MM.1S (cell line): ENCODE measurements around the gene AUP1.

Experiments
- DNase-seq: peaks from one replicate; pipeline ENCODE4 v3.0.0-alpha.2; 2015
- H2AFZ ChIP-seq: fragments of 300-600 bp; sonication (generic); 2 replicates; pipeline ENCODE4 v1.6.0; 2016; ENCODE audit warnings: antibody characterized with exemption, low read length
- H3F3A ChIP-seq: fragments of 300-600 bp; sonication (generic); 2 replicates; pipeline ENCODE4 v1.6.1; 2016; ENCODE audit warnings: mild to moderate bottlenecking, antibody characterized with exemption, low read length, moderate library complexity, mixed read lengths; ENCODE audit not compliant: insufficient read depth
- H3K27ac ChIP-seq: fragments of 300-600 bp; sonication (generic); 2 replicates; pipeline ENCODE4 v1.5.1; 2016; ENCODE audit warnings: mild to moderate bottlenecking, low read length
- H3K27me3 ChIP-seq: fragments of 300-600 bp; sonication (generic); replicated peaks from 2 replicates; pipeline ENCODE4 v1.6.0; 2016; ENCODE audit warnings: low read length; ENCODE audit not compliant: insufficient read depth
- H3K36me3 ChIP-seq: fragments of 300-600 bp; sonication (generic); replicated peaks from 2 replicates; pipeline ENCODE4 v1.6.1; 2016; ENCODE audit warnings: mild to moderate bottlenecking, low read length, mixed read lengths; ENCODE audit not compliant: insufficient read depth
- H3K4me1 ChIP-seq: fragments of 300-600 bp; sonication (generic); 2 replicates; pipeline ENCODE4 v1.6.1; 2016; ENCODE audit warnings: low read length, mixed read lengths
- H3K4me2 ChIP-seq: fragments of 300-600 bp; sonication (generic); 2 replicates; pipeline ENCODE4 v1.6.0; 2016; ENCODE audit warnings: low read depth, low read length
- H3K4me3 ChIP-seq: fragments of 300-600 bp; sonication (generic); 2 replicates; pipeline ENCODE4 v1.5.1; 2016; ENCODE audit warnings: low read length, mixed read lengths
- H3K79me2 ChIP-seq: fragments of 300-600 bp; sonication (generic); 2 replicates; pipeline ENCODE4 v1.6.1; 2016; ENCODE audit warnings: mixed run types, low read length, mixed read lengths
- H3K9ac ChIP-seq: fragments of 300-600 bp; sonication (generic); 2 replicates; pipeline ENCODE4 v1.6.1; 2016; ENCODE audit warnings: low read length, mixed read lengths
- H3K9me2 ChIP-seq: fragments of 300-600 bp; sonication (generic); replicated peaks from 2 replicates; pipeline ENCODE4 v1.6.1; 2016; ENCODE audit warnings: mild to moderate bottlenecking, low read length, mixed read lengths; ENCODE audit not compliant: insufficient read depth
- H3K9me3 ChIP-seq: fragments of 300-600 bp; sonication (generic); replicated peaks from 2 replicates; pipeline ENCODE4 v1.6.1; 2016; ENCODE audit warnings: mild to moderate bottlenecking, low read length, mixed read lengths; ENCODE audit not compliant: insufficient read depth
- H4K20me1 ChIP-seq: fragments of 300-600 bp; sonication (generic); 2 replicates; pipeline ENCODE4 v1.6.1; 2016; ENCODE audit warnings: mild to moderate bottlenecking, low read length, moderate library complexity, mixed read lengths; ENCODE audit not compliant: insufficient read depth
- EZH2 ChIP-seq: fragments of 300-600 bp; sonication (generic); optimal IDR thresholded peaks from 2 replicates; pipeline ENCODE3; 2017; ENCODE audit warnings: low read depth, mild to moderate bottlenecking, antibody characterized with exemption, low read length, mixed read lengths
- EZH2phosphoT487 ChIP-seq: fragments of 300-600 bp; sonication (generic); IDR thresholded peaks from 2 replicates; pipeline ENCODE4 v1.6.1; 2018; ENCODE audit warnings: antibody characterized with exemption, low read length
- TF ChIP-seq, protein P1 (sequence below): fragments of 300-600 bp; sonication (generic); IDR thresholded peaks from 2 replicates; pipeline ENCODE4 v1.5.1; 2016; ENCODE audit warnings: antibody characterized with exemption, low read length, mixed read lengths

Gene AUP1

GRCh38 chr2:74501335-74502071 is 28.0 kb downstream of the AUP1 start:
- Histone ChIP-seq H4K20me1 (no peaks in the 10 kb centered on the region), H3K9me3 (no peaks in the 10 kb centered on the region), H3K79me2 (peaks cover 6% of the 10 kb centered on the region), H3K4me3 (no peak overlapping the region), H3K9me2 (no peaks in the 10 kb centered on the region), H3K9ac (no peak overlapping the region), H2AFZ (no peak overlapping the region), H3F3A (0 out of 2 replicates have a peak, but pooled peaks cover 14% of the 10 kb centered on the region), H3K4me1 (peaks cover 7% of the 10 kb centered on the region), H3K27ac (no peak overlapping the region), H3K27me3 (peaks cover 25% of the 10 kb centered on the region), H3K4me2 (no peak overlapping the region), H3K36me3 (no peaks in the 10 kb centered on the region)
- TF ChIP-seq EZH2phosphoT487 (no peak), EZH2 (no peak)
- TF ChIP-seq, protein P1, sequence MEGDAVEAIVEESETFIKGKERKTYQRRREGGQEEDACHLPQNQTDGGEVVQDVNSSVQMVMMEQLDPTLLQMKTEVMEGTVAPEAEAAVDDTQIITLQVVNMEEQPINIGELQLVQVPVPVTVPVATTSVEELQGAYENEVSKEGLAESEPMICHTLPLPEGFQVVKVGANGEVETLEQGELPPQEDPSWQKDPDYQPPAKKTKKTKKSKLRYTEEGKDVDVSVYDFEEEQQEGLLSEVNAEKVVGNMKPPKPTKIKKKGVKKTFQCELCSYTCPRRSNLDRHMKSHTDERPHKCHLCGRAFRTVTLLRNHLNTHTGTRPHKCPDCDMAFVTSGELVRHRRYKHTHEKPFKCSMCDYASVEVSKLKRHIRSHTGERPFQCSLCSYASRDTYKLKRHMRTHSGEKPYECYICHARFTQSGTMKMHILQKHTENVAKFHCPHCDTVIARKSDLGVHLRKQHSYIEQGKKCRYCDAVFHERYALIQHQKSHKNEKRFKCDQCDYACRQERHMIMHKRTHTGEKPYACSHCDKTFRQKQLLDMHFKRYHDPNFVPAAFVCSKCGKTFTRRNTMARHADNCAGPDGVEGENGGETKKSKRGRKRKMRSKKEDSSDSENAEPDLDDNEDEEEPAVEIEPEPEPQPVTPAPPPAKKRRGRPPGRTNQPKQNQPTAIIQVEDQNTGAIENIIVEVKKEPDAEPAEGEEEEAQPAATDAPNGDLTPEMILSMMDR, result no peak
- DNase-seq, result no peak

DNA sequence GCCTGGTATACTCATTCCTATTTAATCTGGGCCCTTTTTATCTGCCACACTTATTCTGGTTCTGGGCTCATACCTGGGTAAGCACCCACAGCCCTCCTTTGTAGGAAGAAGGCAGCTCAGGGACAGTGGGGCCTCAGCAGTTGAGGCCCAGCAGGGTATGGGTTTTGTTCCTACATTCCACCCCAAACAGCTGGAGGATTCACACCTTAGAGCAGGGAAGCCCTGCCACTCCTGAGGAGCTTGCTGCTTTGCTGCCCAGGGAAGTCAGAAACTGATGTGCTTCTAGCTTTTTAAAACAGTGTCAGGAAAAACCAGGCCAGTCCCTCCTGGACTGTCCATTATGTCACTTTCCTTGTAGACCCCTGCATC is 28.9 kb downstream of the AUP1 start:
- Histone ChIP-seq H3K36me3 (no peaks in the 10 kb centered on the region), H3K4me3 (no peak overlapping the region), H3K79me2 (no peaks in the 10 kb centered on the region), H3F3A (0 out of 2 replicates have a peak, but pooled peaks cover 14% of the 10 kb centered on the region), H3K9me3 (no peaks in the 10 kb centered on the region), H3K27me3 (peaks cover 25% of the 10 kb centered on the region), H3K4me1 (peaks cover 6% of the 10 kb centered on the region; the same call in 1 of the 2 replicates), H4K20me1 (no peaks in the 10 kb centered on the region), H3K9me2 (no peaks in the 10 kb centered on the region), H2AFZ (no peak overlapping the region), H3K4me2 (no peak overlapping the region), H3K27ac (no peak overlapping the region), H3K9ac (no peak overlapping the region)
- DNase-seq, result no peak
- TF ChIP-seq EZH2phosphoT487 (no peak), EZH2 (no peak)
- TF ChIP-seq, protein P1, result no peak

- no peak overlapping the region for H3K27ac ChIP-seq
- peaks cover 25% of the 10 kb centered on the region for H3K27me3 ChIP-seq
- no peaks in the 10 kb centered on the region for H3K9me3 ChIP-seq
- H3K4me3 ChIP-seq, result no peak overlapping the region
- no peak for TF ChIP-seq EZH2phosphoT487
- TF ChIP-seq, protein P1, result no peak
- no peak for TF ChIP-seq EZH2
- no peaks in the 10 kb centered on the region for H3K36me3 ChIP-seq
- no peak overlapping the region for H2AFZ ChIP-seq
- H3K9me2 ChIP-seq, result no peaks in the 10 kb centered on the region
- no peak for DNase-seq
- H3K4me1 ChIP-seq, result peaks cover 6% of the 10 kb centered on the region; the same call in 1 of the 2 replicates
- no peaks in the 10 kb centered on the region for H3K79me2 ChIP-seq
- H4K20me1 ChIP-seq, result no peaks in the 10 kb centered on the region
- H3K4me2 ChIP-seq, result no peak overlapping the region
- no peak overlapping the region for H3K9ac ChIP-seq
- 0 out of 2 replicates have a peak, but pooled peaks cover 13% of the 10 kb centered on the region for H3F3A ChIP-seq
These were observed 29.4 kb downstream of the AUP1 start for GRCh38 chr2:74499940-74500577.
